HG03025 (cell line): ENCODE results near the gene OXT.

ENCODE experiments used
- ATAC-seq: cut with Tn5 transposase; IDR thresholded peaks from one replicate; pipeline ENCODE4 v1.9.1; 2021; ENCODE audit warnings: mild to moderate bottlenecking, moderate library complexity; ENCODE audit not compliant: unreplicated experiment, low FRiP score

OXT gene

DNA sequence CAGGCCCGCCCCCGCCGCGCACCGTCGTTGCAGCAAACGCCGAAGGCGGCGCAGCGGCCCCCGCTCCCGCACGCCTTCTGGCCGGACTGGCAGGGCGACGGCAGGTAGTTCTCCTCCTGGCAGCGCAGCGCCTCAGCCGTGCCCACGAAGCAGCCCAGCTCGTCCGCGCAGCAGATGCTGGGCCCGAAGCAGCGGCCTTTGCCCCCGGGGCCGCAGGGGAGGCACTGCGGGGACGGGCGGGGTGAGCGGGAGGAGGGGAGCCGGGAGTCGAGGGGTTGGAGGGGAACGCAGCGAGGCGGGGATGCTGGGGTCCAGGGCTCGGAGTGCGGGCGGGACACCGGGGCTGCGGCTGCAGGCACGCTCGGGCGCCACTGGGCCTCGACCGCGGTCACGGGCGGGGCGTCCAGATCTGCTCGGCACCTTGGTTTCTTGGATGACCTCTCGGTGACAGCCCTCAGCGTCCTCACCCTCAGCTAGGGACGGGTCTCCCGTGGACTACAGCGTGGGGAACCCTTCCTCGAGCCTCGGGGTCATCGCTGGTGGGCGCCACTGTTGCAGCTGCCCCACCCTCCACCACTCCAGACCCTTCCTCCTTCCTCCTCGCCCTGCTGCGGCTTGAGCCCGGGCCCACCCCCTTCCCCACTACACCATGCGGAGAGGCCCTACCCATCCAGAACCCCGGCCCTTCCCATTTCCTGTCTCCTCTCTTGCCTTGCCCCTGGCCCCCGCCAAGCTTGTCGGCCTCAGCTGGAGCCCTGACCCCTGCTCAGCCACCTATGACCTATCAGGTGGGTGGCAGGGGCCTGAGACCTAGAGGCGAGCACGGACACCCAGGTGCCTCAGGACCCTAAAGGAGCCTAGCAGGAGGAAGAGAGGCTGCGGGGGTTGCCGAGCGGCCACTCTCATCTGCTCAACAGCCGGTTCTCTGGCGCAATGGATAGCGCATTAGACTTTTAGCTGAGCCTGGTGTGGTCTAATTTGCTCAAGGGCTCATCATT, 11.8 kb downstream of the OXT start:
- ATAC-seq, result no peak

DNA sequence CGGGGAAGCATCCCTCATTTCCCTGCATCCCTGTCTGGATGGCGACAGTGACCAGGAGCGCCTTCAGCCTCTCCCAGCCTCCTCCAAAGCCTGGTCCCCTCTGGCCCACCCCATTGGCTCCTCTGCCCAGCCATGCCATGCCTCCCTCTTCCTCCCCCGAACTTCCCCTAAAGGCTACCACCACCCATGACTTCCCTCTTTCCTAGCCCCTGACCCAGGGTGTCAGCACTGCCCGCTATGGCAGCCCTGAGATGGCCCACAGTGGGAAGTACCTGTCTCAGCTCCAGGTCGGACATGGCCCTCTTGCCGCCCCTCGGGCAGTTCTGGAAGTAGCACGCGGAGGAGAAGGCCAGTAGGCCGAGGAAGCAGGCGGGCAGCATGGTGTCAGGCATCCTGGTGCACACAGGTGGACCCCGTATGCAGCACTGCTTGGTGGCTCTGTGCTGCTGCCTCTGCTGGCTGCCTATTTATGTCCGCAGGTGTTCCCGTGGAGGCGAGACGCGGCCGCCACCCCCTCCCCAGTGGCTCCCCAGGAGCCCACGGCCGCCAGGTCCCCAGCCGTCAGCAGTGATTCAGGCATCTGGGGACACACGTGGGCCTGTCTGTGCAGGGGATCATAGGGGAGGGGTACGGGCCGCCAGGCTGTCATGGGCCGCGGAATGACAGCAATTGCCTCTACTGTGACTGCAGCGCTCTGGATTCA, 13.0 kb downstream of the OXT start, which contains the start of gene AVP:
AVP (minus strand) TSS at position 442 of the 703 bp plus-strand sequence; CDS start at position 392, 50 bp downstream.
- no peak for ATAC-seq

DNA sequence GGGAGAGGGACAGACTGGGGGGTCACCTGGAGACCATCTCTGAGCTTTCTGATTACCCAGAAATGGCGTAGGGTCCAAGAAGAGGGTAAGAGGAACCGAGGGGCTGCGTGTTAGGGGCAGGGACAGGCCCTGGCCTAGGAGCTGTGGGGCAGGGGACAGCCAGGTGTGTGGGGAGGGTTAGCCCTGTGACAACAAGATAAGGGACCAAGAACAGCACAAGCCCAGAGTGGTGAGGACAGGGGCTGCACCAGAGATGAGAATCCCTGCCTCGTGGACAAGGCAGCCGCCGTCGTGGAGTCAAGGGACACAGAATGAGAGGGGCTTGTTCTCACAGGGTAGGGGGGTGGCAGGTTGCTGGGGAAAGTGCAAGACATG, 13.6 kb downstream of the OXT start:
- ATAC-seq, result no peak

DNA sequence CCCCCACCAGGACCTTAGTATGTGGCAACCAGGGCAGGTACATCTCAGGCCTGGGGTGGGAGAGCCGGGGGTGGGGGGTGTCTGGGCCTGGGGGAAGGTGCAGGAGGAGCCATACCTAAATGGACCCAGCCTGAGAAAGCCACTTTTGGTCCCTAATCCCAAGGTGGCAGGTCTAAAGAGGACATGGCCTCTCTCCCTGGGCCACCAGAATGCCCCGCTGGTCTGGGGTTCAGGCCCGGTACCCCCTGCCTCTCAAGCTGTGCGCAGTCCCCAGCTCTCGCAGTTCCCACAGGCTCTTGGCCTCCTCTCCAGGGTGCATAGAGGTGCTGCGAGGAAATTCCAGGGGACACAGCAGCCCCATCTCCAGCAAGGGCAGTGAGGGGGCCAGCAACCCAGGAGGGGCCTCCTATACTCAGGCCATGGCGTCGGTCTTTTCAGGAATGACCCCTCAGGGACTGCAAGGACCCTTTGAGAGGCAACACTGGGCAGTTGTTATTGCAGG, 14.2 kb downstream of the OXT start:
- ATAC-seq, result no peak

DNA sequence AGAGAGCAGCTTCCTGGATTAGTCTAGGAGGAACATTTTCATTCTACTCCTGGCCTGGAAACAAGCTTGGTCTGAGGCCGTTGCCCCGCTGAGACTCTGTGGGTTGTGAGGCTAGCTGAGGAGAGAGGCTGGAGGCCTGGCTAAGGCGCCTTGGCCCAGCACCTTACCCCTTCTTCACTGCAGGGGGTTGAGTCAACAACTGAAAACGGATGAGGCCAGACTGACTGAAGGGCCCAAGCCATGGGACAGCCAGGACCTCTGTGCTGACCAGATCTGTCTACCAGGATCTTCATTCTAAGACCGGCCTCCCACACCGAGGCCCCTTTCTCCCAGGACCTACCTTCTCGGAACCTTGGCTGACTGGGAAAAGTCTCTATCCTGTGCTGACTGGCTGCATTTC, 16.6 kb downstream of the OXT start:
- no peak for ATAC-seq

DNA sequence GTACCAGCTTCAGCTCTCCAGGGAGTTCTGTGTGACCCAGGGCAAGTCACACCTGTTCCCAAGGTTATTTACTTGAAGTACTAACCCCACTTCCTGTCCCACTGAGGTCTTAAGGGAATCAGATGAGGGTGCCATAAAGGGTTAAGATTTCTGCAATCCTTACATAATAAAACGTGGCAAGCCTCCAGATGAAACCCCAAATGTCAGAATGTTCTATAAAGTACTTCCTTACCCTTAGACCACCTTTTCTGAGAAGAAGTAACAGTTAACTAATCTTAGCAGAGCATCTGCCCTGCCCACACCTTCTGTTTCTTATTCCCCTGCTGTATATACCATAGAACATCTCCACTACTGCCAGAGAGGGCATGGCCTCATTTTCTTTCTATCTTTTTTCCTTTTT, 19.1 kb downstream of the OXT start:
- ATAC-seq, result no peak

DNA sequence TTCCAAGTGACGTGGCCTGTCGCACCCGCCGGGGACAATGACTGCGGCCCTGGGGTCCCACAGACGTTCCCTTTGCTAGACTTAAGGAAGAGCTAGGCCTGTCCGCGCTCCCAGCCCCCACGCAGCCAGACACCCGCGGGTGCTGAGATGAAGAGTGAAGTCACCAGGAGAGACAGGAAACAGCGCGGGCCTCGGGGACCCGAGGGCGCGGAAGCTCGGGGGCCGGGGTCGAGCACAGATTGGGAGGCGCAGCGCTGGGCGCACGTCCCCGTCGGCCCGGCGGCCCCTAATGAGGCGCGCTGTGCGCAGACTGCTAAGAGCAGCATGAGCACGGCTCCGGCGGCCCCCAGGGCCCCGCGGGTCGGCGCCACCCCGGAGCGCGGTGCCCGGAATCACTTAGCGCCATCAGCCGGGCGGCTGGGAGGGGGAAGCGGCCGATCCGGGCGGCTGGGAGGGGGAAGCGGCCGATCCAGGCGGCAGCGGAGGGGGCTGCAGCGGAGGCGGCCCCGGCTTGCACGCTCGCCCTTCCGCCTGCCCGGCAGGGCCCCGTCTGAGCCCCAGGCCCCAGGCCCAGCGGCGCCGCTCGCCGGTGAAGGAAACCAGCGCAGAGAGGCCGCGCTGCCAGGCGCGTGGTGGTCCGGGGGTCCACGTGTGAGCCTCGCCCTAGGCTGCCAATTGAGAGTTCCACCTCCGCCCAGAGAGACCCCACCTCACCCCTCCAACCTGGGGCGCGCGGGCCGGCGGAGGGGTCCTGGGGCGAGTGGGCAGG, 21.4 kb downstream of the OXT start:
- ATAC-seq, result no peak

DNA sequence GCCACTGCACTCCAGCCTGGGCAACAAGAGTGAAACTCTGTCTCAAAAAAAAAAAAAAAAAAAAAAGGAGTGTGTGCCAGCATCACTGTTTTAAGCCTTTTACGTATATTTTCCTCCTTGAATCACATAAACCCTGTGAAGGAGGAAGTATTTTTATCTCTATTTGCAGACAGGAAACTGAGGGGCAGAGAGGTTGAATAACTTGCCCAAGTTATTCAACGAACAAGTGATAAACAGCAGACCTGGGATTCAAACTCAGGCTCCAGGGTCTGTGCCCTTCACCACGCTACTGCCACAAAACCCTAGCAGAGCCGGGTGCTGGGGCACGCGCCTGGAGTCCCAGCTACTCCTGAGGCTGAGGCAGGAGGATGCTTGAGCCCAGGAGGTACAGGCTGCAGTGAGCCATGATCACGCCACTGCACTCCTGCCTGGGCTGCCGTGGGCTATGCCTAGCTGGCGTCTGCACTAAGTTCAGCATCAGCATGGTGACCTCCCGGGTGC, 22.5 kb downstream of the OXT start:
- no peak for ATAC-seq

DNA sequence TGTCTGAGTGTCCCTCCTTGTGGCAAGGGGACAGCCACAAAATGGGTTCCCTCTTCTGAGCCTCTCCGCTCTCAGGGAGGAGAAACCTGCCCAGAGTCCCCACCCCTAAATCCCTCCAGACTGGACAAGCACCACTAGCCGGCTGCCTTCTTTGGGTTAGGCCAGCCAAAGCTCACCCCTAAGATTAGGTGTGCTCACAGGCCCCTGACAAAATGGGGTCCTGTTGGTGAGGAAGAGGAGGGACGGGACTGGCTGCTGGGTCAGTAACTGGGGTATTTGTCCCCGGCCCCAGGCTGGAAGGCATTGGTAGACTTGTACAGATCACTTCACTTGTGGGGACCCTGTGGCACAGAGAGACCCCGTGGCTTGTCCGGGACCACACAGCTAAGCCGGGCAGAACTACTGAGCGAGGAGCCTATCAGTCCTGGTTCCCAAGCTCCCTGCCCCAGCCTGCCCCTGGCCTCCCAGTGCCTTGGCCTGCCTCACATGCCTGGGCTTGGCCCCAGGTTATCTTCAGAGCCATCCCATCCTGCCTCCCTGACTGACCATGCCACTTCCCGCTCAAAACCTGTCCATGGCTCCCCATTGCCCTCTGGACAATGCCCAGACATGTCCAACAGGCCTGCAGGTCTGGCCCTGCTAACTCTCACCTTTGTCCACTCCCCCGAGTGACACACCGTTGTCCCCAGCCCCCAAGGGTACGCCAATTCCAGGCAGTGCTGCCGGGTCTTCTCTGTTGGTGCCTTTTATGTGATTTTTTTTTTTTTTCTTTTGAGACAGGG, 23.6 kb downstream of the OXT start:
- no peak for ATAC-seq

DNA sequence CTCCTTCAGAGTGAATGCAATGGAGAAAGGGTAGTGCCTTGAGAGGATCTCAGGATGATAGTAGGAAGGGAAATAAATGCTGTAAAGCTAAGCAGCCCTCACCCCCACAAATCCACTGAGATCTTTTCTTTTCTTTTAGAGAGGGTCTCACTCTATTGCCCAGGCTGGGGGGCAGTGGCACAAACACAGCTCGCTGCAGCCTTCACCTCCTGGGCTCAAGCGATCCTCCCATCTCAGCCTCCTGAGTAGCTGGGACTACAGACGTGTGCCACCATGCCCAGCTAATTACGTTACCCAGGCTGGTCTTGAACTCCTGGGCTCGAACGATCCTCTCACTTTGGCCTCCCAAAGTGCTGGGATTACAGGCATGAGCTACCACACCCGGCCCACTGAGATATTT, 29.1 kb downstream of the OXT start:
- ATAC-seq, result no peak

DNA sequence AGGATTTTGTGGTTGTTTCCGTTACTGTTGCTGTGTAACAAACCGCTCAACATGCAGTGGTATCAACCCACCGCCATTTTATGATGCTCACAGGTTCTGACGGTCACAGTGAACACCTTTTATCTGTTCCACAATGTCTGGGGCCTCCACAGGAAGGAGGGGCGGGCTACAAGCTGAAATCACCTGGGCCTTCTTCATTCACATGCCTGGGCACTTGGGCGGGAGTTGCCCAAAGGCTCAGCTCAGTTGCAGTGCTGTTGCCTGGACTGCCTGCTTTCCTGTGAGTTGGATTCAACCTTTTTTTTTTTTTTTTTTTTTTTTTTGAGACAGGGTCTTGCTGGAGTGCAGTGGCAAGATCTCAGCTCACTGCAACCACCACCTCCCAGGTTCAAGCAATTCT, 29.8 kb downstream of the OXT start:
- no peak for ATAC-seq

DNA sequence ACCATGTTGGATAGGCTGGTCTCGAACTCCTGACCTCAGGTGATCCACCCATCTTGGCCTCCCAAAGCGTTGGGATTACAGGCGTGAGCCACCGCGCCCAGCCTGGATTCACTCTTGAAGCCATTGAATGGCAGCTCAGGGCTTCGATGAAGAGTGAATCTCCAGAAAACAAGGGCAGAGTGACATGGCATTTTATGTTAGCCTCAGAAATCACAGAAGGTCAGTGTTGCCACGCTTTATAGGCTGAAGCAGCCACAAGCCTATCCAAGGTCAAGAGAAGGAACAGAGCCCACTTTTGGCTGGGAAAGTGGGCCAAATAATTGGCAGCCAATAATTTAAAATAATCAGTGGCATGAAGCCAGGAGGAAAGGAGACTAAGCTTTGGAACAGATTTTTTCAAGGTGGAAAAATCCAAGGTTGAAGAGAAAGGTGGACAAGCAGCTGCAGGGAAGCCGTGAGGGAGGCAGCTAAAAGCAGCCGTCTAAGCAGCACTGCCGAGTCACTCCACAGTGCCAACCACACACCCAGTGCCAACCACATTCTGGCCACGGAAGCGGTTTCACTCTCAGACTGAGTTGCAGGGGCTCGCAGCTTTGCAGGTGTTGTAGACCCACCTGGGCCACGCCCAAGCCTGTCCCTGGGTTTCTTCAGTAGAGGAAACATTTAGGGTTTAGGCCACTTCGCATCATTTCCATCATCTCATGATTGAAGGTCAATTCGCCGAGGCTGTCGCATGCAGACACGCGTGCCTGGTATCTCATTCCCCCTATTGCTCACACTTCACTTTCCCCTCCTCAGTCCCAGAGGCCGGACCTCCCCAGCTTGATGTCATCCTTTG, 30.5 kb downstream of the OXT start:
- ATAC-seq, result no peak

DNA sequence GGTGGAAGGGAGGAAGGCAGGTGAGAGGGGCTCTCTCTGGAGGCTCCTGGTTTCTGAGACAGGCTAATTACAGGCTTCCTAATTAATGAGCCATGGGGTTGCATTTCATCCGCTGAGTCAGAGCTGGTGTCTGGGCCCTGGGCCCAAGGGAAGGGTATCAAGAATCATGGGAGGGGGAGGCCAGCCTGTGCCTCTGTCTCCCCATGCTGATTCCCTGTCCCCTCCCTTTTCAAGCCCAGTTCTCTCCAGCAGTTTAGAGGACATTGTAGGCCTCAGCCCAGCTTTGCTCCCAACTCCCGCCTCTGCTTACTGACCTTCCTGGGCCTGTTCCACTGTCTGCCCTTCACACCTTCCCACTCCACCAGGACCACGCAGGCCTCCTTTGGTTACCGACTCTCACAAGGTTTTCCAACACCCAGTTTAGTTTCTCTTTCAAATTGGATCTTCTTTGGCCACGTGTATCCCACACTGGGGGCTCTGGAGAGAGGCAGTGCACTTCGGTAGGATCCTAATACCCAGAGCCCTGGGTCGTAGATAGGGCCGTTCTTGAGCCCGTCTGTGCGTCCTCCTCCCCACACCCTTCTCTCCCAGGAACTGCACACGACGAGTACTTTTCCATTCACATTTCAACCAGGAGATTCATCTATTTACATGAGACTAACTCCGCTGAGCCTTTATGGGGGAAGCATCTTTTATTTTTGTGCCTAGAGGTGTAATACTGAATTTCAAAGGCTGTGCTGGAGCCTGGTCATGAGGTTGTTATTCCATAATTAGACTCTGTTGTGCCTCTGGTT, 31.4 kb downstream of the OXT start:
- no peak for ATAC-seq

DNA sequence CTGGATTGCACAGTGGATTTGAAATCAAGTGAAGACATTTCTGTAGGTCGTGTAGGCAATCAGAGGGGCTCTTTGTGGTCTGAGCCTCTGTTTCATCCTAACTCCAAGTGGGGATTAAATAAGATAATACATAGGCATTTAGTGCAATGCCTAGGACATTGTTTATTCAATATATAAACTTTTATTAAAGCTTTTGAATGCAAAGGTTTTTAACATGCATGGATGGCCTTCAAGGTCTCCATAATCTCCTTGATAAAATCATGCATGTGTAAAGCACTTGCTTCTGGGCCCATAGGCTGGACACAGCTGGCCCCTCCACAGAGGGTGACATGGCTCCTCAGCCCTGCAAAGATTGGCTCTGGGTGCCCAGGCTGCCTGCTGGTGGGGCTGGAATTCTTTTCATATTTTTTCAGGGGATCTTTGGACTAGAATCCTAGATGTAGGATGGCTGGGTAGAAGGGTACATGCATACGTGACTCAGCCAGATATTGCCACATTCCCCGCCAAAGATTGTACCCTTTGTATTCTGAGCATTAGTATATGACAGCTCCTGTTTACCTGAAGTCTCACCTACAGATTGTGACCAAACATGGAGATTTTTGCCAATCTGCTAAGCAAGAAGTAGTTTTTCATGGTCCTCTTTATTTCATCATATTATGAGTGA, 32.1 kb downstream of the OXT start:
- ATAC-seq, result no peak

DNA sequence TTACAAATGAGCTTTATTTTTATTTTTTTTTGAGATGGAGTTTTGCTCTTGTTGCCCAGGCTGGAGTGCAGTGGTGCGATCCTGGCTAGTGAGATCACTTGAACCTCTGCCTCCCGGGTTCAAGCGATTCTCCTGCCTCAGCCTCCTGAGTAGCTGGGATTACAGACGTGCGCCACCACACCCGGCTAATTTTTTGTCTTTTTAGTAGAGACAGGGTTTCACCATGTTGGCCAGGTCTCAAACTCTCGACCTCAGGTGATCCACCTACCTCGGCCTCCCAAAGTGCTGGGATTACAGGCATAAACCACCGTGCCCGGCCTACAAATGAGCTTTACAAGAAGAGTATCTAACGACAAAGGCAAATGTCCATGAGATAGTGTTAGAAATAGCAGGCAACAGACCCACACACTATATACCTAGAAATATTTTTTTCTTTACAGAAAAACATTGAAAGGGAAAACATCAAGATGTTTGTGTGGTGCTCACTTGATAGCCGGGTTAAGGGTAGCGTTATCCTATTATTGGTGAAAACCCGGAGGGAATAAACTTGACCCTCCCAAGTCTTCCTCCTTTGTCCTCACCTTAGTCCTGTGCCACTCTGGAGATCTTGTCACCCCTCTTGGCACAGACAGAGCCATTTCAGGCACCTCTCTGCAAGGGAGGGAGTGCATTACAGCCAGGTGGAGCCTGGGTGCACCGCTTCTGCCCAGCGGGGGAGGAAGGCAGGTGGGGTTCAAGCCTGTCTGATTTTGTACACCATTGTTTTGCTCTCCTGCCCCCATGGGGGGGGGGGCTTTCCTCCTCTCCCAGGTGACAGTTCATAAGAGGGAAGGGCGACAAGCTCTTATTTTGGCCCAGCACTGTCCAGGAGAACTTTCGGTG, 34.1 kb downstream of the OXT start:
- no peak for ATAC-seq

DNA sequence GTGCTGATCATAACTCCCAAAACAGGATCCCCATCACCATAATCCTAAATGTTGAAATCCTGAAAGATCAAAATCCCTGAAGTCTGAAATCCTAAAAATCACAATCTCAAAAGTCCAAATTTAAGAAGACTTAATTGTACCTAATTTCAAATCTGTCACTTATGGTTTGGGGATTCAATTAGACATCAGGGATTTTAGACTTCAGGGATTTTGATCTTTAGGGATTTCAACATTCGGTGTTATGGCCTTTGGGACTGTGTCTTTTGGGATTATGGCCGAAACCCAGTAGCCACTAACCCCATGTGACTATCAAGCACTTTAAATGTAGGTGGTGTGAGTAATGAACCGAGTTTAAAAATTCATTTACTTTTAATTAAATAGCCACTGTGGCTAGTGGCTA, 34.8 kb downstream of the OXT start:
- ATAC-seq, result no peak
